NCI-H2029 treated with DMSO at 0.1 percent for 48 hours (cell line): ENCODE data around the gene TNFAIP8L1.
A peak's percentile ranks its signal among the peaks of the same experiment; 100 is the strongest.
"Not testable (repeated sequence)": the region's sequence is repeated elsewhere in the genome, so short reads cannot be mapped to it uniquely, and the experiment has no call there.

ENCODE experiments used
- DNase-seq: peaks from one replicate; lab custom pipeline; 2025; lab: John Stamatoyannopoulos, UW

TNFAIP8L1 gene

GRCh38 chr19:4638828-4639530 is at the start of gene TNFAIP8L1:
TSS of gene TNFAIP8L1 (plus strand) at chr19:4639516. CDS start at chr19:4651870, 12,354 bp downstream.
- DNase-seq, result peak; percentile 89

- no peak for DNase-seq
These were observed 49.5 kb upstream of the TNFAIP8L1 start for GRCh38 chr19:4589579-4590410.

- no peak for DNase-seq
These were observed 48.8 kb upstream of the TNFAIP8L1 start for GRCh38 chr19:4590559-4590958.

DNA sequence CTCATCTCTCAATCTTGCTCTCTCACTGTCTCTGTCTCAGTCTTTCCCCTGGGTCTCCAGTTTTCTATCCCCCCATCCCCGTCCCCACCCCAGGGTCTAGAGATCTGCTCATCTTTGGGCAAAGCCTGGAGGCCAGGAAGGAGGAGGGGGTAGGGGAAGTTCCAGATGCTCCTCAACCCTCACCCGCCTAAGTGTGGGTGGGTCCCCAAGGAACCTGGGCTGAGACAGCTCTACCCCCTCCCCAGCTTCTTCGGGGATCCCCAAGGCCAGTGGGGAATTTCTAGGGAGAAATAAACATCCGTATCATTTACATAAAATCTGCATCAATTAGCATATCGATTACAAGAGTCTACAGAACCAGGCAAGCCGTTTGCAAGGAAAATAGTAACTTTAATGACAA is 48.0 kb upstream of the TNFAIP8L1 start:
- DNase-seq, result no peak

DNA sequence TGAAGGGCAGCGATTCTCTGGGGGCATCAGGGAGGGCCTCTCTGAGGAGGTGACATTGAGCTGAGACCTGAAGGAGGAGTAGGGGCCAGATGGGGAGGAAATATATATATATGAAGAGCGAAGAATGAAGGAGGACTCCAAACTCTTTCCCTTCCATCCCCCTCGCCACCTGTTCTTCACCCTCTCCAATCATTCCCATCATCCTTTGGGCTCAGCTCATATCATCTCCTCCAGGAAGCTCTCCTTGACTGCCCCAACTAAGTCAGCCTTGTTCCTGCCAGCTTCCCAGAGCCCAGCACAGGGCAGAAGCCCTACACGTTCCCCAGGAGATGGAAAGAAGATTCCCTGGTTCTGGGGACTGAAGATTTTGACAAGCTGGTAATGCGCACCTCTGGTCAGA is 46.9 kb upstream of the TNFAIP8L1 start:
- DNase-seq, result no peak

DNA sequence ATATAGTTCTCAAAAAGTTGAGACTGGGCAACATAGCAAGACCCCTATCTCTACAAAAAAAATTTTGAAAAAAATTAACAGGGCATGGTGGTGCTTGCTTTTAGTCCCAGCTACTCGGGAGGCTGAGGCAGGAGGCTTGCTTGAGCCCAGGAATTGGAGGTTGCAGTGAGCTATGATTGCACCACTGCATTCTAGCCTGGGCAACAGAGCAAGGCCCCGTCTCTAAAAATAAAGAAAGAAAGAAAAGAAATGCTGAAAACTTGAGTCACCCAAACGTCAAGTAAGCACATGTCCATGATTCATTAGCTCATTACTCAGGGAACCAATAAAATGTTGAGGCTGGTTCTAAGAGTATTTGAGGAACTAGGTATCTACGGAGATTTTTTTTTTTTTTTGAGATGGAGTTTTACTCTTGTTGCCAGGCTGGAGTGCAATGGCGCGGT is 45.9 kb upstream of the TNFAIP8L1 start:
- DNase-seq, result no peak

- no peak for DNase-seq
These were observed 45.1 kb upstream of the TNFAIP8L1 start for GRCh38 chr19:4594201-4594600.

- DNase-seq, result not testable (repeated sequence)
These were observed 44.2 kb upstream of the TNFAIP8L1 start for GRCh38 chr19:4595158-4595557.

GRCh38 chr19:4596033-4596904 is 43.0 kb upstream of the TNFAIP8L1 start:
- DNase-seq, result no peak

GRCh38 chr19:4597278-4597974 is 41.9 kb upstream of the TNFAIP8L1 start:
- DNase-seq, result no peak

DNA sequence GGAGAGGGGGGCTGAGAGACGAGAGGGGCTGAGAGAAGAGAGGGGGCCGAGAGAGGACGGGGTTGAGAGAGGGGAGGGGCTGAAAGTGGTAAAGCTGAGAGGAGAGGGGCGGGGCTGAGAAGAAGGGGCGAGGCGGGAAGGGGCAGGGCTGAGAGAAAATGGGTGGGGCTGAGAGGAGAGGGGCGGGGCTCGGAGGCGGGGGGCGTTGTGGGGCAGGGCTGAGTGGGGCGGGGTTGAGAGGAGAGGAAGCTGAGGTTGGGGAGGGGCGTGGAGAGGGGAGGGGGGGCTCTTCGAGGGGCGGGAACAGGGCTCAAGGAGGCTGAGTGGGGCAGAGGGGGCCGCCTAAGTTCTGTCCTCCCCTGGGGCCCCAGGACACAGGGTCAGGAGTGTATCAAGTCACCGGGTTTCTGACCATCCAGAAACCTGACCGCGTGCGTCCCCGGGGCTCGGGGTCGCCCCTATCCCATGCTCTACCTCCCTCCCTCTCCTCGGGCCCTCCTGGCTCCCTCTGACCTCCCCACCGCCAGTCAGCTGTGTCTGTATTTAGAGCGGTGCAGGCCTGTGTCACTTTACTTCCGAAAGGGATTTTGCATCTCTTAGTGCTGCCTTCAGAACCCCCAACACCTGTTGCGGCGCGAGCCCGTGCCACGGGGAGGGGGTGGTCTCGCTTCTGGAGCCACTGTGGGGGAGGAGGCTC is 41.2 kb upstream of the TNFAIP8L1 start:
- DNase-seq, result peak; percentile 5

- no peak for DNase-seq
These were observed 40.6 kb upstream of the TNFAIP8L1 start for GRCh38 chr19:4598712-4599111.

GRCh38 chr19:4600082-4600481 is 39.2 kb upstream of the TNFAIP8L1 start:
- DNase-seq, result no peak

- no peak for DNase-seq
These were observed 38.4 kb upstream of the TNFAIP8L1 start for GRCh38 chr19:4600893-4601292.

DNA sequence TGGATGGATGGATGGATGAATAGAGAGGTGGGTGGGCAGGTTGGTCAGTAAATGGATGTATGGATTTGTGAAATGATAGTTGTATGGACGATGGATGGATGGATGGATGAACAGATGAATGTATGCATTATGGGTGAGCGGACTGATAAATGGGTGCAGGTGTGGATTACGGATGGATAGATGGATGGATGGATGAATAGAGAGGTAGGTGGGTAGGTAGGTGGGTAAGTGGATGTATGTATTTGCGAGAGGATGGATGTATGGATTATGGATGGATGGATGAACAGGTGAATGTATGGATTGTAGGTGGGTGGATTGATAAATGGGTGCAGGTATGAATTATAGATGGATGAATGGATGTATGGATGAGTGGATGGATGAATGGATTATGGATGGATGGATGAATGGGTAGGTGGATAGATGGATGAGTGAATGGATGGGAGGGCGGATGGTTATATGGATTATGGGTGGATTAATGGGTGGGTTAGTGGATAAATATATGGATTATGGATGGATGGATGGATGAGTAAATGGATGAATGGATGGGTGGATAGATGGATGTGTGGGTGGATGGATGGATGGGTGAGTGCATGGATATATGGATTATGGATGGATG is 37.0 kb upstream of the TNFAIP8L1 start:
- DNase-seq, result no peak

GRCh38 chr19:4602915-4603314 is 36.4 kb upstream of the TNFAIP8L1 start:
- no peak for DNase-seq

DNA sequence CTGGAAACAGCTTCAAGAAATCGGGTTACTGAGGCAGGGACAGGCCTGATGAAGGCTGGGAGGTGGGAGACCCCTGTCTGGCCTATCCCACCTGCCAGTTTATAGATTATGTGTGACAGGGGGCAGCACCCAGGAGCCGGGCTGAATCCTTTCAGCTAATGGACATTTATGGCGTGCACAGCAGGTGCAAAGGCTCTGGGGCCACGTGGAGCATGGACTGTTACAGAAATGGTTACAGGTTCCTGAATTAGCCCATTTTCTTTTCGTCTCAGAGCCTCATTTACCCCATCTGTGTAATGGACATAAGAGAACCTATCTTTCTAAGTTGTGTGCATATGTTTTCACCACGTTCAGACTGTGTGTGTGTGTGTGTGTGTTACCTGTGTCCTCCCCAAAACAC is 34.4 kb upstream of the TNFAIP8L1 start:
- no peak for DNase-seq

- DNase-seq, result no peak
These were observed 33.1 kb upstream of the TNFAIP8L1 start for GRCh38 chr19:4606181-4606580.

DNA sequence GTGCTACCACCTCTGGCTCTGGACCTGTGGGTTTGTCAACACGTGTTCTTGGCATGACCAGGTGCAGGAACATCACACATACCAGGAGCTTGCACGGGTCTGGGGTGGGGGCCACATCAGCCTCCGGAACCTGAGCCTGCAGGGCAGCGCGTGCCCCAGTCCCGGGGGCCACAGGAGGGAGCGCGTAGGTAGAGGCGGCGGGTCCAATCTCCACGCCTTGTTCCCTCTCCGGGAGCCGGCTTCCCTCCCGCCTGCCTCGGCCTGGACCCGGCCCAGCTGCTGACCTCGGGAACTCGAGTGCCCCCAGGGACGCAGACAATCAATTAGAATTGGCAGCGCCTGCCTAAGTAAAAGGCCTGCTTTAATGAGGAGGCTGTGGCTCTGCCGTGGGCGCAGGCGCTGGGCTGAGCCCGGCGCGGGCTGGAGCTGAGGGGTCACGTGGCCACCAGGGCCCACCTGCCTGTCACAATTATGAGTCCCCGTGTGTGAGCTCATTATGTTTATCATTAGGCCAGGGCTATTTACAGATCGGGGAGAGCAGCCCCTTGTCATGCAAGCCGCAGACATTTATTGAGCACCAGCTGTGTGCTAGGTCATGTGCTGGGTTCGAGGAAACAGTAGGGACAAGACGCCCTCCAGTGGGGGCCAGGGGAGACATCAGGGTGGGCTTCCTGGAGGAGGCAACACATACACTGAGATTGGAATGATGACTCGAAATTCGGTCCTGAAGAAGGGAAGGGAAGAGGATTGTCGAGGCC is 32.2 kb upstream of the TNFAIP8L1 start:
- DNase-seq, result peak; percentile 58
